NCI-H1092 treated with DMSO at 0.1 percent for 48 hours (cell line): ENCODE results near the gene DRC3.
"Not testable (repeated sequence)": the region's sequence is repeated elsewhere in the genome, so short reads cannot be mapped to it uniquely, and the experiment has no call there.

Source experiments
- DNase-seq: peaks from one replicate; lab custom pipeline; 2025; lab: John Stamatoyannopoulos, UW

The DRC3 gene

DNA sequence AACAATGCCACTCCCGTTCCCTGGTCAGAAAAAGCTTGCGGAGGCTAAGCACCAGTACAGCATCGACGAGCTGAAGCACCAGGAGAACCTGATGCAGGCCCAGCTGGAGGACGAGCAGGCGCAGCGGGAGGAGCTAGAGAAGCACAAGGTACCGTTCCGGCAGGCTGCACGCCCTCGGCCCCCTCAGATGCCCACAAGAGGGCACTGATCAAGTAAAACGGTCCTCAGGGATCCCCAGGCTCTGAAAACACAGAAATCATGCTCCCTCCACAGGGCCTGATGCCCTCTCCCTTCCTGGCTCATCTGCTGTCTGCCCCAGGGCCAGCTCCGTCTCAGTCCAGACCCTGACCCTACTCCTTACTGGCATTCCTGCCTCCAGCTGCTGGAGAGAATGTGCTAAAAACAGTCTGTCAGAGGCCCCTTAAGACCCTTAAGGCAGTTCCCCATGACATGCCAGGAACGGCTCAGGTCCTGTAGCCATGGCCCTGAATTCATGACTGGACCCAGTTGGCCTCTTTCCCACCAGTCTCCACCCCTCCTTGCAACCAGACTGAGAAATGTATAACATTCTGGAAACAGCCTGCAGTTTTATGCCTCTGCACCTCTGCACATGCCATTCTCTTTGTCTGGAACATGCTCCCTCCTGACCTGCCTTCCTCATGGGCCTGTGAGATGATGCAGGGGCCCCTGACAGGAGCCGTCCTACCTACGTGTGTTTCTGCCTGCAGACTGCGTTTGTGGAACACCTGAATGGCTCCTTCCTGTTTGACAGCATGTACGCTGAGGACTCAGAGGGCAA, 21.8 kb downstream of the DRC3 start:
- DNase-seq, result peak; percentile 44

GRCh38 chr17:17995887-17996286, 23.2 kb downstream of the DRC3 start:
- DNase-seq, result not testable (repeated sequence)

DNA sequence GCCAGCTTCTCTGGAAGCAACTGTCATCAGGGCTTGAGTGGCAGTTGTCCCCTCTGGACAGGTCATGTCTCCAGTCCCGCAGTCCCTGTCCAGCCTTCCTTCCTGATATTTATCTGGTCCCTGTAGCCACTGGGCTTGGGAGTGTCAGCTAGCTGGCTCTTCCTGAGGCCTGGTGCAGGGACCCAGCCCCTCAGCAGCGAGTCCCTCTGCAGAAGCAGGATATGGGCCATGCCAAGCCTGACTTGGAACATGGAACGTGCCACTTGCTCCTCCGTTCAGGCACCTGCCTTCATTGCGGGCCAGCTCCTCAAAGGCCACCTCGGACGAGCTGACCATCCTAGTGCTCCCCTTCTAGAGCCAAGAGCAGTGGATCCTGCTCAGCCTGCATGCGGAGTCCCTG, 26.3 kb downstream of the DRC3 start:
- no peak for DNase-seq

DNA sequence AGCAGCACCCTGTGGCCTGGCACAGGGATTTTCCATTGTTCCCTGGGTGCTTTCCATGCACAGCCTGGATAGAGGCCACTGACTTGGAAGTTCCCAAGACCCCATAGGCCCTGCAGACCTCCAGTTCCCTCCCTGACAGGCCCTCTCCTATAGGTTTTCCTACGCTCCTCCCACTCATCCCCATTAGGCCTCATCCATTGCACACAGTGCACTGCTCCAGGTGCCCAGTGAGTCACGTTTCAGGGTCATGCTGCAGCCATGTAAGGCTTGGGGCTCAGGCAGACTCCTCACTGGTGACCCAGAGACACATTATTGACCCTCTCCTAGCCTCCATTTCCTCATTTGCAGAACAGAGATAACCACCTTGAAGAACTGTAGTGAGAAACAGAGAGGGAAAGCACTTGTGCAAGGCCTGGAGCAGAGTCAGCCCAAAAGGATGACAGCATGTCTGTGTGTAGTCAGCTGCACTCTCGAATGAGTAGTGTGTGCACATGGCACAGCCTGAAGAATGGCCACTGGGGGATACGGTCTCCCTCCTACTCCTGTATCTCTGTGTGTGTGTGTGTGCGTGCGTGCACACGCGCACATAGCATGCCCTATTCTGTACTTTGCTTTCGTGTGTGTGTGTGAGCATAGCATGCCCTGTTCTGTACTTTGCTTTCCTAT, 26.8 kb downstream of the DRC3 start:
- no peak for DNase-seq

- DNase-seq, result no peak
Observed at GRCh38 chr17:18000030-18000408, 27.4 kb downstream of the DRC3 start.

DNA sequence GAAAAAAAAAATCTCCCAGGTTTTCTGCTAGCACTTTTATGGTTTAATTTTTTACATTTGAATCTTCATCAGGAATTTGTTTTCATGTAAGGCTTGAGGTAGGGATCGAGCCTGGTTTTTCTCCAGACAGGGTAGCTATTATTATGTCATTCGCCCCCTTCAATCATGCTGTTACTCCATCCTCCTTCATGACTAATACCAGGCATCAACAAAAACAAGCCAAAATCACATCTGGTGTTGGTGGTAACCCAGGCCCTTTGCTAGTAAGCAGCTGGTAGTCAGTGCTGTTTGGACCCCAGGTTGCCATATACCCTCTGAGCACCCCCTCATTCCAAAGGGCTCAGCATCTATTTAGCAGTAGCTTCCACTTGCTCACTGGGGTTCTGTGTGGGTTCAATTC, 29.5 kb downstream of the DRC3 start:
- no peak for DNase-seq

DNA sequence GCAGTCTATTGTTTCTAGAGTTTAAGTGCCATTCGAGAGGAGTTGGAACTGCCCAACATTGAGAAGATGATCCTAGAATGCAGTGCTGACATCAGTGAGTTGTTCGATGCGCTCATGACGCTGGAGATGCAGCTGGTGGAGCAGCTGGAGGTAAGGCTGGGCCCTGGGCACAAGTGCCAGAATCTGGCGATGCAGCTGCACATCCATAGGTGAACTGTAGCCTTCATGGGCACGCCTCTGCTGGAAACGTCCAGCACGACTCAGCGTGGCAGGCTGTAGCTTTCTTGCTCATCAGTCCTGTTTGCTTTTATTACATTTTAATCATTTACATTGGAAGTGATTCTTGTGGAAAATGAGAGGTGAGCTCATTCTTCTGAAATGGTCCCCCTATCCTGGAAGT, 31.7 kb downstream of the DRC3 start:
- no peak for DNase-seq

- no peak for DNase-seq
Observed at GRCh38 chr17:18004884-18005305, 32.2 kb downstream of the DRC3 start.

- no peak for DNase-seq
Observed at GRCh38 chr17:18005496-18005895, 32.8 kb downstream of the DRC3 start.

- DNase-seq, result no peak
Observed at GRCh38 chr17:18006495-18007239, 34.0 kb downstream of the DRC3 start.

- no peak for DNase-seq
Observed at GRCh38 chr17:18008496-18009268, 36.0 kb downstream of the DRC3 start.

GRCh38 chr17:18009609-18010420, 37.2 kb downstream of the DRC3 start:
- no peak for DNase-seq

DNA sequence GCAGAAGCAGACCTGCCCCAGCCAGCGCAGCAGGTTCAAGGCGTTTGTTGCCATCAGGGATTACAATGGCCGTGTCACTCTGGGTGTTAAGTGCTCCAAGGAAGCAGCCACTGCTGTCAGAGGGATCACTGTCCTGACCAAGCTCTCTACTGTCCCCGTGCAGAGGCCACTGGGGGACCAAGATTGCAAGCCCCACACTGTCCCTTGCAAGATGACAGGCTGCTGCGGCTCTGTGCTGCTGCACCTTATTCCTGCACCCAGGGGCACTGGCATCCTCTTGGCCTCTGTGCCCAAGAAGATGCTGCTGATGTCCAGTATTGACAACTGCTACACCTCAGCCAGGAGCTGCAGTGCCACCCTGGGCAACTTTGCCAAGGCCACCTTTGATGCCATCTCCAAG, 38.6 kb downstream of the DRC3 start:
- DNase-seq, result no peak

DNA sequence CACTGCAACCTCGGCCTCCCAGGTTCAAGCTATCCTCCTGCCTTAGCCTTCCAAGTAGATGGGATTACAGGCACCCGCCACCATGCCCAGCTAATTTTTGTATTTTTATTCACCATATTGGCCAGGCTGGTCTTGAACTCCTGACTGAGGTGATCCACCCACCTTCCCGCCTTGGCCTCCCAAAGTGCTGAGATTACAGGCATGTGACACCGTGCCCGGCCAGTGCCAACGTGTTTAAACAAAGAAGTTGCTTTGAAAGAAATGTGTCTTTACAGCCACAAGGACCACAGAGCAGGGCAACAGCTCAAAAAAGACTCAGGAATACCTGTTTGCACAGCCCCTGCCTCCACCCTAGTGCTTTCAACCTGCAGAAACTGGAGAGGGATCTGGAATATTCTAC, 41.3 kb downstream of the DRC3 start:
- no peak for DNase-seq

GRCh38 chr17:18015593-18015992, 42.9 kb downstream of the DRC3 start:
- DNase-seq, result no peak

DNA sequence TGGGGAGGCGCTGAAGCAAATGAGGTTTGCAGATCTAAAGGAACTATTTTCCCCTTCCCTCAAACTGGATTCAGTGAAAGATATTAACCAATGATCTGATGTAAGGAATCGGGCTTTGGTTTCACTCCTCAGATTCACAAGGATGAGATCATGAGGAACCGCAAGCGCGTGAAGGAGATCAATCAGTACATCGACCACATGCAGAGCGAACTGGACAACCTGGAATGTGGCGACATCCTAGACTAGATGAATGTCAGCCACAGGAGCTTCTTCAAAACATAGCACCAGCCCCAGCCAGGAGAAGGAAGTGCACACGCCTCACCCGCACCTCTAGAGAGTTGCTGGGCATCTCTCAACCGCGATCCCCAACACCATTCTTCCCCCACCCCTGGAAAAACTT, 43.8 kb downstream of the DRC3 start:
- no peak for DNase-seq

DNA sequence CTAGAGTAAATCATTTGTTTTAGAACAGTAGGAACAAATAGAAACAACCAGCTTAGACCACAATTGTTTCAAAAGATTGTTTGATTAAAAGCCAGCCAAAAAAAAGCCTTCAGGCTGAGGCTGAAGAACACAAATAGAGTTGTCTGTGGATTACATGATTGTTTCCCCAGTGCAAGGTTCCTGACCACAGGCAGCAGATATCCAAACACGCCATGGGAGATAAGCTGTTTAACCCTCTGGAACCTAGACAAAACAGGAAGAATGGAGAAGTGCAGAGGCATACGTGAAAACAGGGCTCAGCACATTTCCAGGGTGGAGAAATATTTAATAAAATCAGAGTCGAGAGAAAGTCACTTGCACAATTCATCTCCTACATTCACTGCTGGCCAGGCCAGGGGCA, 45.3 kb downstream of the DRC3 start:
- DNase-seq, result no peak

- no peak for DNase-seq
Observed at GRCh38 chr17:18018411-18018921, 45.8 kb downstream of the DRC3 start.

- no peak for DNase-seq
Observed at GRCh38 chr17:18019838-18020154, 47.1 kb downstream of the DRC3 start.

- DNase-seq, result no peak
Observed at GRCh38 chr17:18020971-18021370, 48.3 kb downstream of the DRC3 start.

DNA sequence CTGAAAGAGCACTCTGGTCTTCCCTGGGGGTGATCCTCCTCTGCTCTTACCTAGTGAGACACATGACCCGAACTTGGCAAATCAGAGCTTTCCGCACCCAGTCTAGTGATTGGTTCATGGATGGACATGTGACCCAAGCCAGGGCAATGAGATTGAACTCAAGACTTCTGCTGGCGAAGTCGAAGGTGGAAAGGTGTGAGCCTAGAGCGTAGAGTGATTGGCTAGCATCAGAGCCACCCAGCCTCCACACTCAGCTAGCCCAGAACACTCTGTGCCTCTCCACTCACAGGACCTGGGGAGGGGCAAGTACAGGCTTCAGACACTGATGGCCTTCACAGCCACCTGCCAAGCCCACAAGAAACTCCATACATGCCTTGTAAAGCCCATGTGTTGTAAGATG, 48.7 kb downstream of the DRC3 start:
- DNase-seq, result no peak
